GM18502 (cell line): Measurements from ENCODE around the gene DMD.
A peak's percentile ranks its signal among the peaks of the same experiment; 100 is the strongest.

Source experiments
- ATAC-seq: cut with Tn5 transposase; IDR thresholded peaks from one replicate; pipeline ENCODE4 v1.9.1; 2021; ENCODE audit warnings: mild to moderate bottlenecking; ENCODE audit not compliant: unreplicated experiment, poor library complexity

DMD gene

GRCh38 chrX:31186693-31187338 lies 2024.5 kb downstream of the DMD start:
- ATAC-seq, result no peak

- no peak for ATAC-seq
Measured at GRCh38 chrX:31185884-31186283, 2025.5 kb downstream of the DMD start.

GRCh38 chrX:31181377-31182000 lies 2029.9 kb downstream of the DMD start:
- ATAC-seq, result no peak

- ATAC-seq, result no peak
Measured at GRCh38 chrX:31179203-31179602, 2032.1 kb downstream of the DMD start.

- ATAC-seq, result no peak
Measured at GRCh38 chrX:31178769-31179125, 2032.6 kb downstream of the DMD start.

GRCh38 chrX:31178064-31178768 lies 2033.1 kb downstream of the DMD start:
- ATAC-seq, result peak; percentile 63

GRCh38 chrX:31170792-31171191 lies 2040.6 kb downstream of the DMD start:
- ATAC-seq, result no peak

GRCh38 chrX:31168551-31168950 lies 2042.8 kb downstream of the DMD start:
- ATAC-seq, result peak; percentile 100

- no peak for ATAC-seq
Measured at GRCh38 chrX:31166832-31167231, 2044.5 kb downstream of the DMD start.

GRCh38 chrX:31166416-31166815 lies 2044.9 kb downstream of the DMD start:
- no peak for ATAC-seq

GRCh38 chrX:31165241-31166035 lies 2045.9 kb downstream of the DMD start:
- ATAC-seq, result no peak

GRCh38 chrX:31154946-31155345 lies 2056.4 kb downstream of the DMD start:
- no peak for ATAC-seq

GRCh38 chrX:31153475-31154047 lies 2057.8 kb downstream of the DMD start:
- no peak for ATAC-seq

- no peak for ATAC-seq
Measured at GRCh38 chrX:31147175-31147574, 2064.2 kb downstream of the DMD start.

GRCh38 chrX:31139961-31140360 lies 2071.4 kb downstream of the DMD start:
- ATAC-seq, result no peak

- no peak for ATAC-seq
Measured at GRCh38 chrX:31138124-31138523, 2073.2 kb downstream of the DMD start.

GRCh38 chrX:31136144-31136611 lies 2075.2 kb downstream of the DMD start:
- peak; percentile 96 for ATAC-seq

- no peak for ATAC-seq
Measured at GRCh38 chrX:31132821-31133241, 2078.5 kb downstream of the DMD start.

- ATAC-seq, result no peak
Measured at GRCh38 chrX:31130457-31131220, 2080.7 kb downstream of the DMD start.

GRCh38 chrX:31128855-31129254 lies 2082.5 kb downstream of the DMD start:
- no peak for ATAC-seq
